ENCODE results near the gene PSMD2.

Gene PSMD2

GRCh38 chr3:184354121-184354728 lies 55.2 kb downstream of the PSMD2 start:
- DNase-seq = peak in 18 of 58 donors; percentile 2 to 71 (median 25)

GRCh38 chr3:184354754-184355153 lies 55.7 kb downstream of the PSMD2 start:
- no peak for DNase-seq

GRCh38 chr3:184355261-184356040 lies 56.4 kb downstream of the PSMD2 start:
- no peak for DNase-seq

- no peak for DNase-seq
Measured at GRCh38 chr3:184357248-184358123, 58.4 kb downstream of the PSMD2 start.

- DNase-seq = no peak
Measured at GRCh38 chr3:184358124-184358767, 59.2 kb downstream of the PSMD2 start.
